ENCODE measurements around the gene RCAN2.

GRCh38 chr6:46366190-46366900 lies 124.9 kb downstream of the RCAN2 start:
- TF ChIP-seq CTCF (IDR thresholded peaks at IDR 0.05) (no peak), POLR2A (IDR thresholded peaks at IDR 0.05) (no peak)

Measured in heart left ventricle (tissue), 13 donors.